ENCODE measurements around the gene TSPYL1. TPM values are rescaled to one million over a fixed set of nuclear protein-coding genes. Genes with fewer than 3 reads are reported as not detected.

The TSPYL1 gene
- total and polyA plus RNA-seq, 2 experiments from 2014 or later: 24.9 to 66.1 TPM

DNA sequence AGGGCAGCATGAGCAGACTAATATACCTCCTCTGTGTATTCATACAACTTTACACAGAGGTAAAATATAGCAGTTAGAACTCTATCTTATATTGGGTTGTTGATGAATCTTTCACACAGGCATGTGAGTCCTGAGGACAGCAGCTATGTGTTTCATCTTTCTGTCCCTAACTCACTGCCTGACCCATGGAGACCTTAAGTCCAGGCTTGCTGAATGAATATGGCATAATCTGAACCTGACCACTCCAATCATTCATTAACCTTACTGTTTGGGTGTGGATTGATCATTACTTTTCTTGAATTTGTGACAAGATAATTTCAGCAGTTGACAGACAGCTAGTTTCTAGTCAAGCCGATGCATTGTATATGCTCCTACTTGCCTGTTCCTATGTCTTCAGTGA lies 27.3 kb upstream of the TSPYL1 start (continued):
- TF ChIP-seq, protein P1, sequence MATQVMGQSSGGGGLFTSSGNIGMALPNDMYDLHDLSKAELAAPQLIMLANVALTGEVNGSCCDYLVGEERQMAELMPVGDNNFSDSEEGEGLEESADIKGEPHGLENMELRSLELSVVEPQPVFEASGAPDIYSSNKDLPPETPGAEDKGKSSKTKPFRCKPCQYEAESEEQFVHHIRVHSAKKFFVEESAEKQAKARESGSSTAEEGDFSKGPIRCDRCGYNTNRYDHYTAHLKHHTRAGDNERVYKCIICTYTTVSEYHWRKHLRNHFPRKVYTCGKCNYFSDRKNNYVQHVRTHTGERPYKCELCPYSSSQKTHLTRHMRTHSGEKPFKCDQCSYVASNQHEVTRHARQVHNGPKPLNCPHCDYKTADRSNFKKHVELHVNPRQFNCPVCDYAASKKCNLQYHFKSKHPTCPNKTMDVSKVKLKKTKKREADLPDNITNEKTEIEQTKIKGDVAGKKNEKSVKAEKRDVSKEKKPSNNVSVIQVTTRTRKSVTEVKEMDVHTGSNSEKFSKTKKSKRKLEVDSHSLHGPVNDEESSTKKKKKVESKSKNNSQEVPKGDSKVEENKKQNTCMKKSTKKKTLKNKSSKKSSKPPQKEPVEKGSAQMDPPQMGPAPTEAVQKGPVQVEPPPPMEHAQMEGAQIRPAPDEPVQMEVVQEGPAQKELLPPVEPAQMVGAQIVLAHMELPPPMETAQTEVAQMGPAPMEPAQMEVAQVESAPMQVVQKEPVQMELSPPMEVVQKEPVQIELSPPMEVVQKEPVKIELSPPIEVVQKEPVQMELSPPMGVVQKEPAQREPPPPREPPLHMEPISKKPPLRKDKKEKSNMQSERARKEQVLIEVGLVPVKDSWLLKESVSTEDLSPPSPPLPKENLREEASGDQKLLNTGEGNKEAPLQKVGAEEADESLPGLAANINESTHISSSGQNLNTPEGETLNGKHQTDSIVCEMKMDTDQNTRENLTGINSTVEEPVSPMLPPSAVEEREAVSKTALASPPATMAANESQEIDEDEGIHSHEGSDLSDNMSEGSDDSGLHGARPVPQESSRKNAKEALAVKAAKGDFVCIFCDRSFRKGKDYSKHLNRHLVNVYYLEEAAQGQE (IDR thresholded peaks at IDR 0.05; ENCODE audit: unreplicated experiment): no peak
- no peak for TF ChIP-seq CREB1 (CRISPR knock-in tag; IDR thresholded peaks at IDR 0.05; ENCODE audit: low read depth)
- TF ChIP-seq JUNB (IDR thresholded peaks at IDR 0.05; ENCODE audit: unreplicated experiment): no peak

DNA sequence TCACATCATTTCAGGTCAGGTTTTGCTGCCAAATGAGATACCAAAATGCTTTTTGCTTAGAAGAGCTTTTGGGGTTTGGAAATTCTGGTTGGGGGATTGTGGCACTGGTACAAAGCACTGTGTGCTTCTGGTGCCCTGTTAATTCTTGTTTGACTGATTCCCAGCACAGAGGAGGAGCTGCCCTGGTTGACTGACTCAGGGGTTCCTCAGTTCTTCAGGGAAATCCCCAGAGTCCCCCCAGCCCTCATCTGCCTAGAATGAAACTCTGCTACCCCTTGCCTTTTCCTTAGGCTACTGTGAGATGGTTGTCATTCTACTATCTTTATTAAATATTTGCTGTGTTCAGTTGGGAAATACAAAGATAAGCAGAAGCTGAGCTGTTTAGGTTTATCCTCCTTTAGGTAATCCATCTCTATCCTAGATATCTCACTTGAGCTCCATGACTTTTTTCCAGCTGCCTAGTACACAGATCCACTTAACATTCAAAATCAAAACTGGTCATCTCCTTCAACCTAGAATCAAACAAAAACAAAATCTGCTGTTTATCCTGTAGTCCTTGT lies 24.9 kb upstream of the TSPYL1 start:
- no peaks in the 10 kb centered on the region for H3K79me2 ChIP-seq (replicated peaks; ENCODE audit: insufficient read depth)
- H3K27me3 ChIP-seq (ENCODE audit: insufficient read depth): no peaks in the 10 kb centered on the region
- no peaks in the 10 kb centered on the region for H3K9me3 Mint-ChIP-seq
- H3K27ac ChIP-seq (ENCODE audit: low read depth): no peak overlapping the region
- ATAC-seq (no peak), DNase-seq (ENCODE audit: low spot score) (no peak)
- H3K4me3 ChIP-seq: no peak overlapping the region
- no peaks in the 10 kb centered on the region for H4K20me1 ChIP-seq (replicated peaks; ENCODE audit: insufficient read depth)
- H3K4me3 Mint-ChIP-seq: no peak overlapping the region
- no peak overlapping the region for H3K27ac Mint-ChIP-seq
- no peaks in the 10 kb centered on the region for H3K27me3 Mint-ChIP-seq (ENCODE audit: insufficient read depth, low read depth, poor library complexity)
- H3K9me2 ChIP-seq (ENCODE audit: insufficient read depth): no peaks in the 10 kb centered on the region; the same call in 1 of the 2 replicates
- H3F3A ChIP-seq (replicated peaks; ENCODE audit: low read depth): no peaks in the 10 kb centered on the region
- no peaks in the 10 kb centered on the region for H3K4me1 ChIP-seq (ENCODE audit: insufficient read depth)
- H3K4me2 ChIP-seq: no peak overlapping the region
- H3K36me3 ChIP-seq (ENCODE audit: insufficient read depth): no peaks in the 10 kb centered on the region
- no peak overlapping the region for H2AFZ ChIP-seq
- peaks cover 6% of the 10 kb centered on the region; the same call in 2 of the 3 replicates for H3K4me1 Mint-ChIP-seq
- H3K36me3 Mint-ChIP-seq (ENCODE audit: low read depth): no peaks in the 10 kb centered on the region; the same call in 2 of the 3 replicates
- TF ChIP-seq, protein P2, sequence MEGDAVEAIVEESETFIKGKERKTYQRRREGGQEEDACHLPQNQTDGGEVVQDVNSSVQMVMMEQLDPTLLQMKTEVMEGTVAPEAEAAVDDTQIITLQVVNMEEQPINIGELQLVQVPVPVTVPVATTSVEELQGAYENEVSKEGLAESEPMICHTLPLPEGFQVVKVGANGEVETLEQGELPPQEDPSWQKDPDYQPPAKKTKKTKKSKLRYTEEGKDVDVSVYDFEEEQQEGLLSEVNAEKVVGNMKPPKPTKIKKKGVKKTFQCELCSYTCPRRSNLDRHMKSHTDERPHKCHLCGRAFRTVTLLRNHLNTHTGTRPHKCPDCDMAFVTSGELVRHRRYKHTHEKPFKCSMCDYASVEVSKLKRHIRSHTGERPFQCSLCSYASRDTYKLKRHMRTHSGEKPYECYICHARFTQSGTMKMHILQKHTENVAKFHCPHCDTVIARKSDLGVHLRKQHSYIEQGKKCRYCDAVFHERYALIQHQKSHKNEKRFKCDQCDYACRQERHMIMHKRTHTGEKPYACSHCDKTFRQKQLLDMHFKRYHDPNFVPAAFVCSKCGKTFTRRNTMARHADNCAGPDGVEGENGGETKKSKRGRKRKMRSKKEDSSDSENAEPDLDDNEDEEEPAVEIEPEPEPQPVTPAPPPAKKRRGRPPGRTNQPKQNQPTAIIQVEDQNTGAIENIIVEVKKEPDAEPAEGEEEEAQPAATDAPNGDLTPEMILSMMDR (conservative IDR thresholded peaks at IDR 0.05; ENCODE audit: low read depth in 2 of 2): no peak
- TF ChIP-seq STAT1 (IDR thresholded peaks at IDR 0.05; ENCODE audit: unreplicated experiment) (no peak), ZNF331 (CRISPR knock-in tag; IDR thresholded peaks at IDR 0.05; ENCODE audit: low read depth) (no peak), ZNF114 (CRISPR knock-in tag; IDR thresholded peaks at IDR 0.05) (no peak), CREB1 (CRISPR knock-in tag; IDR thresholded peaks at IDR 0.05; ENCODE audit: low read depth) (no peak), EZH2phosphoT487 (IDR thresholded peaks at IDR 0.05; ENCODE audit: unreplicated experiment) (no peak), POLR2AphosphoS5 (IDR thresholded peaks at IDR 0.05; ENCODE audit: low read depth) (no peak), EZH2 (IDR thresholded peaks at IDR 0.05; ENCODE audit: low read depth, unreplicated experiment) (no peak)
- TF ChIP-seq, protein P3, sequence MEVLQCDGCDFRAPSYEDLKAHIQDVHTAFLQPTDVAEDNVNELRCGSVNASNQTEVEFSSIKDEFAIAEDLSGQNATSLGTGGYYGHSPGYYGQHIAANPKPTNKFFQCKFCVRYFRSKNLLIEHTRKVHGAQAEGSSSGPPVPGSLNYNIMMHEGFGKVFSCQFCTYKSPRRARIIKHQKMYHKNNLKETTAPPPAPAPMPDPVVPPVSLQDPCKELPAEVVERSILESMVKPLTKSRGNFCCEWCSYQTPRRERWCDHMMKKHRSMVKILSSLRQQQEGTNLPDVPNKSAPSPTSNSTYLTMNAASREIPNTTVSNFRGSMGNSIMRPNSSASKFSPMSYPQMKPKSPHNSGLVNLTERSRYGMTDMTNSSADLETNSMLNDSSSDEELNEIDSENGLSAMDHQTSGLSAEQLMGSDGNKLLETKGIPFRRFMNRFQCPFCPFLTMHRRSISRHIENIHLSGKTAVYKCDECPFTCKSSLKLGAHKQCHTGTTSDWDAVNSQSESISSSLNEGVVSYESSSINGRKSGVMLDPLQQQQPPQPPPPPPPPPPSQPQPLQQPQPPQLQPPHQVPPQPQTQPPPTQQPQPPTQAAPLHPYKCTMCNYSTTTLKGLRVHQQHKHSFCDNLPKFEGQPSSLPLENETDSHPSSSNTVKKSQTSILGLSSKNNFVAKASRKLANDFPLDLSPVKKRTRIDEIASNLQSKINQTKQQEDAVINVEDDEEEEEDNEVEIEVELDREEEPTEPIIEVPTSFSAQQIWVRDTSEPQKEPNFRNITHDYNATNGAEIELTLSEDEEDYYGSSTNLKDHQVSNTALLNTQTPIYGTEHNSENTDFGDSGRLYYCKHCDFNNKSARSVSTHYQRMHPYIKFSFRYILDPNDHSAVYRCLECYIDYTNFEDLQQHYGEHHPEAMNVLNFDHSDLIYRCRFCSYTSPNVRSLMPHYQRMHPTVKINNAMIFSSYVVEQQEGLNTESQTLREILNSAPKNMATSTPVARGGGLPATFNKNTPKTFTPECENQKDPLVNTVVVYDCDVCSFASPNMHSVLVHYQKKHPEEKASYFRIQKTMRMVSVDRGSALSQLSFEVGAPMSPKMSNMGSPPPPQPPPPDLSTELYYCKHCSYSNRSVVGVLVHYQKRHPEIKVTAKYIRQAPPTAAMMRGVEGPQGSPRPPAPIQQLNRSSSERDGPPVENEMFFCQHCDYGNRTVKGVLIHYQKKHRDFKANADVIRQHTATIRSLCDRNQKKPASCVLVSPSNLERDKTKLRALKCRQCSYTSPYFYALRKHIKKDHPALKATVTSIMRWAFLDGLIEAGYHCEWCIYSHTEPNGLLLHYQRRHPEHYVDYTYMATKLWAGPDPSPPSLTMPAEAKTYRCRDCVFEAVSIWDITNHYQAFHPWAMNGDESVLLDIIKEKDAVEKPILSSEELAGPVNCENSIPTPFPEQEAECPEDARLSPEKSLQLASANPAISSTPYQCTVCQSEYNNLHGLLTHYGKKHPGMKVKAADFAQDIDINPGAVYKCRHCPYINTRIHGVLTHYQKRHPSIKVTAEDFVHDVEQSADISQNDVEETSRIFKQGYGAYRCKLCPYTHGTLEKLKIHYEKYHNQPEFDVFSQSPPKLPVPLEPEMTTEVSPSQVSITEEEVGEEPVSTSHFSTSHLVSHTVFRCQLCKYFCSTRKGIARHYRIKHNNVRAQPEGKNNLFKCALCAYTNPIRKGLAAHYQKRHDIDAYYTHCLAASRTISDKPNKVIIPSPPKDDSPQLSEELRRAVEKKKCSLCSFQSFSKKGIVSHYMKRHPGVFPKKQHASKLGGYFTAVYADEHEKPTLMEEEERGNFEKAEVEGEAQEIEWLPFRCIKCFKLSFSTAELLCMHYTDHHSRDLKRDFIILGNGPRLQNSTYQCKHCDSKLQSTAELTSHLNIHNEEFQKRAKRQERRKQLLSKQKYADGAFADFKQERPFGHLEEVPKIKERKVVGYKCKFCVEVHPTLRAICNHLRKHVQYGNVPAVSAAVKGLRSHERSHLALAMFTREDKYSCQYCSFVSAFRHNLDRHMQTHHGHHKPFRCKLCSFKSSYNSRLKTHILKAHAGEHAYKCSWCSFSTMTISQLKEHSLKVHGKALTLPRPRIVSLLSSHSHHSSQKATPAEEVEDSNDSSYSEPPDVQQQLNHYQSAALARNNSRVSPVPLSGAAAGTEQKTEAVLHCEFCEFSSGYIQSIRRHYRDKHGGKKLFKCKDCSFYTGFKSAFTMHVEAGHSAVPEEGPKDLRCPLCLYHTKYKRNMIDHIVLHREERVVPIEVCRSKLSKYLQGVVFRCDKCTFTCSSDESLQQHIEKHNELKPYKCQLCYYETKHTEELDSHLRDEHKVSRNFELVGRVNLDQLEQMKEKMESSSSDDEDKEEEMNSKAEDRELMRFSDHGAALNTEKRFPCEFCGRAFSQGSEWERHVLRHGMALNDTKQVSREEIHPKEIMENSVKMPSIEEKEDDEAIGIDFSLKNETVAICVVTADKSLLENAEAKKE (CRISPR knock-in tag; IDR thresholded peaks at IDR 0.05): no peak

Data from GM23338 (cell line).